NT2/D1 (cell line): Measurements from ENCODE around the gene RNF215.
A peak's percentile ranks its signal among the peaks of the same experiment; 100 is the strongest.

Experiments used
- DNase-seq: peaks from one replicate; pipeline ENCODE4 v3.0.0-alpha.2; 2011; ENCODE audit warnings: low read depth, low spot score
- H3K27me3 ChIP-seq: 2 replicates; pipeline ENCODE4 v1.6.0; 2011; ENCODE audit warnings: mild to moderate bottlenecking; ENCODE audit not compliant: insufficient read length, insufficient read depth
- H3K36me3 ChIP-seq: 2 replicates; pipeline ENCODE4 v1.6.1; 2011; ENCODE audit warnings: mild to moderate bottlenecking, low read length, mixed read lengths; ENCODE audit not compliant: insufficient read depth, insufficient read length
- H3K4me1 ChIP-seq: 2 replicates; pipeline ENCODE4 v1.5.1; 2011; ENCODE audit not compliant: insufficient read depth, insufficient read length
- H3K4me3 ChIP-seq: 2 replicates; pipeline ENCODE4 v1.5.1; 2011; ENCODE audit warnings: low read depth; ENCODE audit not compliant: insufficient read length
- H3K9ac ChIP-seq: 2 replicates; pipeline ENCODE4 v1.6.0; 2011; ENCODE audit warnings: low read depth; ENCODE audit not compliant: insufficient read length
- H3K9me3 ChIP-seq: 2 replicates; pipeline ENCODE4 v1.5.1; 2011; ENCODE audit warnings: mild to moderate bottlenecking, low read length; ENCODE audit not compliant: insufficient read depth
- SUZ12 ChIP-seq: IDR thresholded peaks from 2 replicates; pipeline ENCODE4 v1.6.1; 2011; ENCODE audit not compliant: insufficient read length, insufficient read depth; ENCODE audit errors: extremely low read depth
- YY1 ChIP-seq: IDR thresholded peaks from 2 replicates; pipeline ENCODE4 v1.6.1; 2011; ENCODE audit not compliant: insufficient read length, insufficient read depth
- ZNF274 ChIP-seq: IDR thresholded peaks from 2 replicates; pipeline ENCODE4 v1.6.1; 2011; ENCODE audit warnings: mild to moderate bottlenecking, low read depth, low read length

The RNF215 gene

GRCh38 chr22:30390974-30391691 lies 3.9 kb upstream of the RNF215 start:
- no peak overlapping the region for H3K4me3 ChIP-seq
- peak overlapping the region; percentile 36 for H3K9ac ChIP-seq
- H3K27me3 ChIP-seq: peaks cover 13% of the 10 kb centered on the region
- H3K36me3 ChIP-seq: no peaks in the 10 kb centered on the region
- no peaks in the 10 kb centered on the region for H3K9me3 ChIP-seq
- peak; percentile 65 for DNase-seq
- TF ChIP-seq SUZ12 (no peak), ZNF274 (no peak), YY1 (no peak)
- peaks cover 16% of the 10 kb centered on the region for H3K4me1 ChIP-seq

DNA sequence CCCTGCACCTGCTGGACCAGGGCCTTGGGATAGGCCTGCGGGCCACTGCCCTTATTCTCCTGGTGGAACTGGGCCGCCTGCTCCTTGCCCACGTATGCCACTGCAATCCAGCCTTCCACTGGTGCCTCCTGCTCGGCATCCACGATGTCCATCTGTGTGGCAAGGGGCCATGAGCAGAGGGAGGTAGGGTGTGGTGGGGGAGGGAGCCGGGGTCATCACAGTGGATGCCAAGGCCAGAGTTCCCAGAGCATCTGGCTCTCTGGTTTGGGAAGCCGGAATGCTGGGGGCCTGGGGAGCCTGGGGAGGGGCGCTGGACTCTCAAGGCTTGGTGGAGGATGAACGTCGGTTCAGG lies 627 bp downstream of the RNF215 start:
- TF ChIP-seq SUZ12 (no peak), YY1 (no peak), ZNF274 (no peak)
- Histone ChIP-seq H3K36me3 (peaks cover 21% of the 10 kb centered on the region), H3K27me3 (no peaks in the 10 kb centered on the region), H3K4me1 (peaks cover 14% of the 10 kb centered on the region), H3K9ac (peak overlapping the region; percentile 72), H3K4me3 (peak overlapping the region; percentile 50), H3K9me3 (no peaks in the 10 kb centered on the region)
- no peak for DNase-seq

DNA sequence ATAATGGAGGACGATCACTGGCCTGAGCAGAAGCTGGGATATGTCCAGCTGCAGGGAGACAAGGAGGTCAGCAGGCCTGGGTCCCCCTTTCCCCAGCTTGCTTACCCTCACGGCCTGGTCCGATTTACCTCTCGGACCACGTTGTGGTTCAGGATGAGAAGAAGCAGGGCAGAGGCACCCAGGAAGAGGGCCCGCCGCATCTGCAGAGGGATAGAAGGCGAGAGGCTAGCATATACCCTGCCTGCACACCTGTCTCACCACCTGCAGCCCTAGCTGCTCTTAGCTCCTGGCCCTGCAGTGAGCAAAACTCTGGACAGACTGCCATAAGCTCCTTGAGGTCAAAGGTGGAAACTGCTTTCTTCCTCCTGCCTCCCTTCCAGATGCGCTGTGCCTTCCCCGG lies 1.3 kb downstream of the RNF215 start:
- H3K4me3 ChIP-seq: no peak overlapping the region

GRCh38 chr22:30383061-30383460 lies 4.2 kb downstream of the RNF215 start:
- Histone ChIP-seq H3K9me3 (no peaks in the 10 kb centered on the region), H3K4me1 (peaks cover 8% of the 10 kb centered on the region), H3K9ac (no peak overlapping the region), H3K36me3 (peaks cover 47% of the 10 kb centered on the region), H3K27me3 (no peaks in the 10 kb centered on the region), H3K4me3 (no peak overlapping the region)
- TF ChIP-seq YY1 (no peak), ZNF274 (no peak), SUZ12 (no peak)
- DNase-seq: no peak

More for the DNA sequence above, 1.3 kb downstream of the RNF215 start:
- Histone ChIP-seq H3K9ac (peak overlapping the region; percentile 72), H3K9me3 (no peaks in the 10 kb centered on the region), H3K36me3 (peaks cover 27% of the 10 kb centered on the region), H3K27me3 (no peaks in the 10 kb centered on the region), H3K4me1 (peaks cover 14% of the 10 kb centered on the region)
- TF ChIP-seq YY1 (no peak), ZNF274 (no peak), SUZ12 (no peak)
- DNase-seq: no peak

- DNase-seq: no peak
- TF ChIP-seq YY1 (no peak), SUZ12 (no peak), ZNF274 (no peak)
- Histone ChIP-seq H3K4me1 (peaks cover 8% of the 10 kb centered on the region), H3K4me3 (no peak overlapping the region), H3K36me3 (peaks cover 54% of the 10 kb centered on the region), H3K27me3 (no peaks in the 10 kb centered on the region), H3K9ac (no peak overlapping the region), H3K9me3 (no peaks in the 10 kb centered on the region)
Measured at GRCh38 chr22:30382340-30382739, 4.9 kb downstream of the RNF215 start.

DNA sequence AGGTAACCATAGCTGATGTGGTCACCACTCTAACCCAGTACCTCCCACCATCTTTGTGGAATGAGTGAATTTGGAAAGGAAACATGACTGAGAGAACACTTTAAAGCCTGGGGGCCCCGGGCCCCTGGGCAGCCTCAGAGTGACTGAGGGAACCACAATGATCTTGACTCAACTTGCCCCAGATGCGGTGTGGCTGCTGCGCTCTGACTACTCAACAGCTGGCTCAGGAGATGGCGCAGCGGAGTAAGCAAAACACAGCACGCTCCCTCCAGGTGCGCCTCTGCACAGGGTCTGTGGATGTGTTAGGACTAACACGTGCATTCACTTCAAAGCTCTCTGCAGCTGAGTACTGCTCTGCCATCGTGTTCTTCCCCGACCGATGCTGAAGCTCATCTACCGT lies 5.9 kb downstream of the RNF215 start:
- no peak overlapping the region for H3K9ac ChIP-seq
- TF ChIP-seq YY1 (no peak), ZNF274 (no peak), SUZ12 (no peak)
- no peak for DNase-seq

GRCh38 chr22:30380011-30380410 lies 7.2 kb downstream of the RNF215 start:
- Histone ChIP-seq H3K36me3 (peaks cover 62% of the 10 kb centered on the region), H3K9ac (no peak overlapping the region), H3K9me3 (no peaks in the 10 kb centered on the region), H3K4me3 (no peak overlapping the region), H3K4me1 (no peaks in the 10 kb centered on the region), H3K27me3 (no peaks in the 10 kb centered on the region)
- TF ChIP-seq ZNF274 (no peak), SUZ12 (no peak), YY1 (no peak)
- DNase-seq: no peak

More for the DNA sequence above, 5.9 kb downstream of the RNF215 start:
- Histone ChIP-seq H3K9me3 (no peaks in the 10 kb centered on the region), H3K36me3 (peaks cover 60% of the 10 kb centered on the region), H3K4me1 (peaks cover 5% of the 10 kb centered on the region), H3K4me3 (no peak overlapping the region), H3K27me3 (no peaks in the 10 kb centered on the region)
